Measurements from ENCODE around the gene NPTN. TPM values are rescaled to one million over a fixed set of nuclear protein-coding genes. Genes with fewer than 3 reads are reported as not detected.

Gene NPTN
- total RNA-seq, 2 donors from 2014 or later, result 186 to 225 TPM

- no peaks in the 10 kb centered on the region for H3K27me3 ChIP-seq
- no peak overlapping the region for H3K4me3 ChIP-seq
- H3K9me3 ChIP-seq, result no peaks in the 10 kb centered on the region
- H3K36me3 ChIP-seq, result no peaks in the 10 kb centered on the region
- no peak for DNase-seq (ENCODE audit: low spot score)
- no peak for TF ChIP-seq CTCF (IDR thresholded peaks at IDR 0.05)
- H3K4me1 ChIP-seq, result peaks cover 0 to 100% of the 10 kb centered on the region in 2 donors
- H3K27ac ChIP-seq, result peak overlapping the region in 1 of 2 donors; percentile 25
Observed at GRCh38 chr15:73598530-73599160, 34.5 kb downstream of the NPTN start.

DNA sequence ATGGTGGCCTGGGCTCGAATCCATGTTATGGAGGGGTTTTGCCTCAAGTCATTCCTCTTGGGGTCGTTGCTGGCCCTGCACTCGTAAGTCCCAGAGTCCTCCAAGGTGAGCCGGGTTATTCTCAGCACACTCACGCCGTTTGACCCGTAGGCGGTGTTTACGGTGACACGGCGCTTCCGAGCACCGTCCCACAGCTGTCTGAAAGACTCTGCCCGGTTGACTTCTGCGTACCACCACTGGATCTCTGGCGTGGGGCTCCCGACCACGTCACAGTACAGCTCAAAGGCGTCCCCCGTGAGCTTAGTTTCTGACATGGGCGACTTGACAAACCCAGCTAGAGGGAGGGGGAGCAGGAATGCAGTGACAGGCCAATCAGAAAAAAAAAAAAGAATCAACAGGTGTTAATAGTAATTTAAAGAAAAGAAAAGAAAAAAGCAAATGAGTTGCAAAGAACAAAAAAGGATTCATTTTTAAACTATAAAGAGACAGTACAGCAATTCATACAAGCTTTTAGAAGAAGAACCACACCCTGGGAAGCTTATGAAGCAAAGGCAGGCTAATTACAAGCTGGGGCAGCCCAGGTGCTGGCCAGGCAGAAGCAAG, 36.1 kb downstream of the NPTN start:
- H3K27me3 ChIP-seq, result no peaks in the 10 kb centered on the region

DNA sequence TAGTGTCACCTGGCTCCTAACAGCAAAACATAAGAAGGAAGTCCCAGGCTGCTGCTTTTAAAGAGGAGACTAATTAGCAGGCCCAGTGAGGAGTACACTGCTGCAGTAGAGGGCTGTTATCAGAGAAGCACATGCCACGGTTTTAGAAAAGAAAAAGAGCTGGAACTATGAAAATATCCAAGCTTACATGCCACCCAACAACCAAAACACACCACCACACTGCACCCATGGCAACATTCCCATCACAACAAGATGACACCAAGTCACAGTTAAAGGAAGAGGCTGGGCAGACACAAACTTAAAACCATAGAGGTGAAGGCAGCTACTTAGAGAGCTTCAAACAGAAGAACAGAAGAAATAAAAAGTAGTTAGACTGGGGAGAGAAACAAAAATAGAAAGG, 37.0 kb downstream of the NPTN start:
- no peak overlapping the region for H3K4me3 ChIP-seq
- no peak for TF ChIP-seq CTCF (IDR thresholded peaks at IDR 0.05)
- H3K27me3 ChIP-seq, result no peaks in the 10 kb centered on the region
- H3K27ac ChIP-seq, result peak overlapping the region in 1 of 2 donors; percentile 7
- no peaks in the 10 kb centered on the region for H3K36me3 ChIP-seq
- no peaks in the 10 kb centered on the region for H3K9me3 ChIP-seq
- peaks cover 0 to 84% of the 10 kb centered on the region in 2 donors for H3K4me1 ChIP-seq
- no peak for DNase-seq (ENCODE audit: low spot score)

More for the DNA sequence above, 36.1 kb downstream of the NPTN start:
- Histone ChIP-seq H3K36me3 (no peaks in the 10 kb centered on the region), H3K4me3 (no peak overlapping the region), H3K27ac (peak overlapping the region in 1 of 2 donors; percentile 25), H3K4me1 (peaks cover 0 to 93% of the 10 kb centered on the region in 2 donors), H3K9me3 (no peaks in the 10 kb centered on the region)
- no peak for DNase-seq (ENCODE audit: low spot score)
- TF ChIP-seq CTCF (IDR thresholded peaks at IDR 0.05), result no peak

DNA sequence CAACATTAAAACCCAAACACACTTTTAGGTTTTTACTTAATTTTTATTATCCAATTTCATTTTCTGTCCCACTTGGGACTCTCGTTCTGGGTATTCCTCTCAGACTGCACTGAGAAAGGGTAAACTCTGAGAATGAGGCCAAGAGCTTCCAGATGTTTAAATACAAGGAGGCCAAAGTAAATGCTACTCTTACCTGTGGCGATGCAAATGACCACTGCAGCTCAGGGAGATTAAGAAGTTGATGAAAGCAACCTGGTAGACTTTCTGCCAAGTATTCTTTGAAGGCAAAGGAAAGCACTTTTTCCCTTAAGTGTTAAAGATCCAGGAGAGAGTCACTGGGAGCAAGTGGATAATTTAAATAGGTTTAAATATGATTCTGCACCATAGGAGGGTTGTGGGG, 39.1 kb downstream of the NPTN start:
- no peak overlapping the region for H3K27ac ChIP-seq

GRCh38 chr15:73593304-73594074, 39.7 kb downstream of the NPTN start:
- Histone ChIP-seq H3K4me1 (peaks cover 0 to 57% of the 10 kb centered on the region in 2 donors), H3K9me3 (no peaks in the 10 kb centered on the region), H3K4me3 (no peak overlapping the region), H3K36me3 (peaks cover 7% of the 10 kb centered on the region), H3K27ac (no peak overlapping the region), H3K27me3 (no peaks in the 10 kb centered on the region)
- TF ChIP-seq CTCF (IDR thresholded peaks at IDR 0.05), result no peak
- no peak for DNase-seq (ENCODE audit: low spot score)

More for the DNA sequence above, 39.1 kb downstream of the NPTN start:
- H3K9me3 ChIP-seq, result no peaks in the 10 kb centered on the region
- H3K36me3 ChIP-seq, result peaks cover 1% of the 10 kb centered on the region
- no peaks in the 10 kb centered on the region for H3K27me3 ChIP-seq
- peaks cover 0 to 63% of the 10 kb centered on the region in 2 donors for H3K4me1 ChIP-seq
- TF ChIP-seq CTCF (IDR thresholded peaks at IDR 0.05), result no peak
- H3K4me3 ChIP-seq, result no peak overlapping the region
- no peak for DNase-seq (ENCODE audit: low spot score)
